Forelimb muscle (tissue), 1 donor: ENCODE results near the gene SGK1. TPM values are rescaled to one million over a fixed set of nuclear protein-coding genes. Genes with fewer than 3 reads are reported as not detected.
"Not testable (repeated sequence)": the region's sequence is repeated elsewhere in the genome, so short reads cannot be mapped to it uniquely, and the experiment has no call there.

Experiments
- DNase-seq: peaks from one replicate; pipeline ENCODE4 v3.0.0-alpha.2; 2013; ENCODE audit warnings: low read depth
- polyA plus RNA-seq: library from polyadenylated mRNA; unstranded; fragments of 120-200 nt; gene quantifications from one replicate; pipeline ENCODE4 v1.2.1, GENCODE V29; 2013; ENCODE audit not compliant: insufficient read length

The SGK1 gene
- polyA plus RNA-seq, 1 donor, result 27.7 TPM

- no peak for DNase-seq
These were observed 127.0 kb downstream of the SGK1 start for GRCh38 chr6:134190883-134191282.

GRCh38 chr6:134187751-134188150 lies 130.2 kb downstream of the SGK1 start:
- no peak for DNase-seq

GRCh38 chr6:134187154-134187553 lies 130.8 kb downstream of the SGK1 start:
- no peak for DNase-seq

DNA sequence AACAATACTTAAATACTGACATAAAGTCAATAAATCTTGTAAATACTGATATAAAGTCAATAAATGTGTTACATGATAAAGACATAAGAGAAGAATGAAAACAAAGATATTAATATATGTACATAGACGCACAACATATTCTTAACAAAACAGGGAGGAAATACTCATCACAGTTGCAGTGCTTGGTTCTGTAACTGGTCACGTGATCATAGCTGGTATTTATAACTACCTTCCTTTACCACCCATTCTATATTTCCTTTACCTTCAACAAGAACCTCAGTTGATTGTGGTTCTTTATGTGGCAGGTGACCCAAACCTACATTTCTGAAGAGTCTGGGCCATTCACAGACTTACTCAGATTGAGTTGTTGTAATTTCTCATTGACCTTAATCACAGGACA lies 131.6 kb downstream of the SGK1 start:
- DNase-seq, result no peak

DNA sequence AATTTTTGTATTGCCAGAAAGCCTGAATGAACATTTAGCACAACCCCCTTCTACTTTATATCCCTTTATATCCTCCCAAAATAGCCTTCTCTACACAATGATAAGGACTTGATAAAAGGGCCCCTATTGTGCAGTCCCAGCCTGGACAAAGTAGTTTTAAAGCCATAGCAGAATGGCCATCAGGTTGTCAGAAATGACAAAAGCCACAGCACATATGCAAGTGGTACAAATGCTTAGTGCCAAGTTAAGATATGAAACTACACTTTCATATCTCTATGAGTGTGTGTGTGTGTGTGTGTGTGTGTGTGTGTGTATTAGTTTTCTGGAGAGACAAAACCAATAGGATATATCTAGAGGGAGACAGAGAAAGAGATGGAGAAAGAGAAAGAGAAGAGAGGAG lies 132.6 kb downstream of the SGK1 start:
- no peak for DNase-seq

DNA sequence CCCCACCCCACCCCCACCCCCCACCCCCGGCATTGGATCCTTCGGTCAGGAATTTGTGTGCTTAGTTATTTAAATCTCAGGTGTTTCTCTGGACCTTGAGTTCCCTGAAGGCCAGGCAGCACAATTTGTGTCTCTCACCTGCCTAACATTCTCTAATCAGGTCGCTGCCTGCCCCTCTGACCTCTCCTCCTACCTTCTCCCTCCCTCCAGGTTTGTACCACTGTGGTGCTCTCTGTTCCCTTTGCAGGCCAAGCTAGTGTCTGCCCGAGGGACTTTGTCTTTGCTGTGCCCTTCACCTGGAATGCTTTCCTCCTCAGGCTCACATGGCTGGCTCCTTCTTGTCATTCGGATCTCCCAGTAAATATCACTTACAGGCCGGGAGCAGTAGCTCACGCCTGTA lies 134.1 kb downstream of the SGK1 start:
- no peak for DNase-seq

DNA sequence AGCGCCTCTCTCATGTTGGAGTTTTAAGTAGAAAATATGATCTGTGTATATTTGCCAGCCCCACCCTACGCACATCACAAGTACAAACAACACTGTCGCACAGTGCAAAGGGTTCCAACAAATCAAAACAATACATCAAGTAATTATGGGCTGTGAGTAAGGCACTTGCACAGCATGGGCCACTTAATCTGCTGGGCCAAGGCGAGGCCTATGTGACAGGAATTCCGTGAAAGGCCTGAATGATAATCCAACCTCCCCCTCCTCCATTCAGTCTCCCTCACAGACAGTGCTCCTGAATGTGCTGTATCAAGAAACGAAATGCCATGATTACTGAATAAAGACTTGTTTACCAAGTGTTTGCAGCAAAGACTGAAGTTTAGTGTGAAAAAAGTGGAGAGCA lies 135.4 kb downstream of the SGK1 start:
- no peak for DNase-seq

DNA sequence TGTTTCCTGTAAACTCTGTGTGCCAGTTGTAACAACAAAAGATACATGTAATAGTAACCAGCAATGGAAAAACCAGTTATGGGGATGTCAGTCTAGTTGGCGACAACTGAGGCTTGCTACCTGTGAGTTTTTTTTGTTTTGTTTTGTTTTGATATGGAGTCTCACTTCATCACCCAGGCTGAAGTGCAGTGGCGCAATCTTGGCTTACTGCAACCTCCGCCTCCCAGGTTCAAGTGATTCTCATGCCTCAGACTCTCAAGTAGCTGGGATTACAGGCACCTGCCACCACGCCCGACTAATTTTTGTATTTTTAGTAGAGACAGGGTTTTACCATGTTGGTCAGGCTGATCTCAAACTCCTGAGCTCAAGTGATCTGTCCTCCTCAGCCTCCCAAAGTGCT lies 136.2 kb downstream of the SGK1 start:
- not testable (repeated sequence) for DNase-seq

DNA sequence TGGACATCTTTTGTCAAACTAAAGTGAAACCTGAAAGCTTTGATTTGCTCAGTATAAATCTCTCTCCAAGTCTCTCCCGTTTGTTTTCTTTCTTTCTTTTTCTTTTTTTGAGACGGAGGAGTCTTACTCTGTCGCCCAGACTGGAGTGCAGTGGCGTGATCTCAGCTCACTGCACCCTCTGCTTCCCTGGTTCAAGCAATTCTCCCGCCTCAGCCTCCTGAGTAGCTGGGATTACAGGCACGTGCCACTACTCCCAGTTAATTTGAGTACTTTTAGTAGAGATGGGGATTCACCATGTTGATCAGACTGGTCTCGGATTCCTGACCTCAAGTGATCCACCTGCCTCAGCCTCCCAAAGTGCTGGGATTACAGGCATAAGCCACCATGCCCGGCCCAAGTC lies 136.7 kb downstream of the SGK1 start:
- DNase-seq, result not testable (repeated sequence)

- not testable (repeated sequence) for DNase-seq
These were observed 137.4 kb downstream of the SGK1 start for GRCh38 chr6:134180540-134180939.

DNA sequence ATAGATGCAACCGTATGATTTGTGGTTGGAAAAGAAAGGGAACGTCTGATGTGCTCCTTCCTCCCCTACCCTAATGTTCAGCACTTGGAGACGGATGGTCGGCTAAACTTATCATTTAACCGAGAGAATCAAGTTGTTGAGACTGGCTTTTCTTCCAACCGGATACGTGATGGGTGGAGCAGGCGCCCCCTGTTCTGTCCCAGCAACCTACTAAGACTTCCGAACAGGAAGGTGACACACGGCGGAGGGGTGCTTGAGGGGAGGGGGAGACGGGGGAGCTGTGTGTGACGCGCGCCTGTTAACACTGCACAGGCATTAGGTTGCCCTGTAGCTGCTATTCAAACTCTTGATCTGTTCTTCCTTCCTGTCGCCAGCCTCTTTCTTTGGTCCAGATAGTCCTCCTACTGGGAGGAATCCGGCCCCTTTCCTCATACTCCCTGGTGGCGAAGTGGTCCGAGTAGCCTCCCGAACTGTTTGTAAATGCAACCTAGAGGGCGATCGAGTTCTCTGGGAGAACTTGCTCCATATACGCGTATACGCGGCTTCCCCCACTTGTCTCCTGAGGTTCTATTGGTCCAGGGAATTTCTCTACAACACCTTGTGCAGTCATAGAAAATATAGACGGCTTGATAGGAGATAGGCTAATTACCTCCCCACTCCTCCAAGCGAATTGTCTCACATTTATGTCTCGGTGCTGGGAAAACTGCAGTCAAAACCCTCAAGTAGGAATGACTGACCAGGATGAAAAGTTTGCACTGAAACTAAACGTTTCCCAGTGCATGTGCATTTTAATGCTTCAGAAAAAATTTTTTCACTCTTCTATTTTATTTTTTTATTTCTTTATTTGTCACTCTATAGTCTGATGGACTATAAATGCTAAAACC lies 139.5 kb downstream of the SGK1 start:
- peak; percentile 65 for DNase-seq

- DNase-seq, result no peak
These were observed 140.2 kb downstream of the SGK1 start for GRCh38 chr6:134177753-134178160.

GRCh38 chr6:134177236-134177635 lies 140.7 kb downstream of the SGK1 start:
- DNase-seq, result no peak

DNA sequence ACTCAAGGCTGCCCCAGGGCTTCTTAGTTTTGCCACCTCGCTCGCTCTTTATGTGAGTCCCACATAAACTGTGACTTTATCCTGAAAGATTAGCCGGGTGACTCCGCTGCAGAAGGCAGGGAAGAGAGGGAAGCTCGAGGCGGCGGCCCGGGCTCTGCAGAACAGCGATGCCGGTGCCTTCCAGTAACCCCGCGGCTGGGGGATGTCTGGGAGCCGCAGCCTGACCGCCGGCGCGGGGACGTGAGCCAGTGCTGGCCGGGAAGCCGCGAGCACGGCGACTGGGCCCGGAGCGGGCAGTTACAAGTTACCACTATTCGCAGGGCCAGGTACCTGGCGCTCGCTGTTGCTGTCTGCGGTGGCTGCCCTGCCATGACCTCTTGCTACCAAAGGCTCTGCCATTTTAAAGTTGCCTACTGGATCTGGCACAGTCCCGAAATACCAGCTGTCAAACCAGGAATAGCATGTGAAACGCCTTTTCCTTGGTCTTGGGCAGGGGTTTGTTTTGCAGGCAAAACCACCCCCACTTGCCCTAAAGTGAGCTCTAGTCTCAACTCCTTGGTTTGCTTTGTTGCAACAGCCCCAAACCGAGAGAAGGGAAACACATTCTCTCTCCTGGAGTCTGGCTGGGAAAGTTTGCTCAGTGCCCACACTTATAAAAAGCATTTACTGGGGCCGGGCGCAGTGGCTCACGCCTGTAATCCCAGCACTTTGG lies 141.5 kb downstream of the SGK1 start:
- no peak for DNase-seq

DNA sequence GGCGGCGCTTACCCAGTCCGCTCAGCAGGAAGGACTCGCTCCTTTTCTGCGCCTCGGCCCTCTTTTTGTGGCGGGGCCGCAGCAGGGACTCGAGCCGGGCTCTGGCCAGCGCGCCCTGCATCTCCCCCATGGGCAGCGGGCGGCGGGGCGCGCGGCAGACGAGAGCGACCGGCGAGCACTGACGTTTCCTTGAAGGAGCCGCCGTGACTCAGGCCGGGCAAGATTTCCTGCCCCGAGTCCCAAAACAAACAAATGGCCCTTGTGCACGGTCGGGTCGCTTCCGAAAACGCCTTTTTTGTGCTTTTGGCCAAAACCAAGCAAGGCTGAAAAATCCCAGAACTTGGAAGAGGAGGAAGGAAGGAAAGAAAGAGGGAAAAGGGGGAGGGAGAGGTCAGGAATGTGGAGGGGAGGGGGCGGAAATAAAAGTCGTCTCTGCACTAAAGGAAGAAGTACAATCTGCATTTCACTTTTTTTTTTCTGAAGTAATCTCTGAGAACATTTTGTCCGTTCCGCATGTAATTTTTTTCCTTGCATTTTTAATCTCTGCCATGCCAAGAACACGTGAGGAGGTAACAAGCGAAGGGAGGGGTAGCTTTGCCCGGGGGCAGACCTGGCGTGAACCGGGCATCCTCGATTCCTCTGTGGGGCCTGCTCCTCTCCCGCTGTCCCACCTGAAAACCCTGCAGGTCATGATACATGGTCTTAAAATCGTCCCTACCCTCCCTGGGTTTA lies 142.2 kb downstream of the SGK1 start:
- no peak for DNase-seq

DNA sequence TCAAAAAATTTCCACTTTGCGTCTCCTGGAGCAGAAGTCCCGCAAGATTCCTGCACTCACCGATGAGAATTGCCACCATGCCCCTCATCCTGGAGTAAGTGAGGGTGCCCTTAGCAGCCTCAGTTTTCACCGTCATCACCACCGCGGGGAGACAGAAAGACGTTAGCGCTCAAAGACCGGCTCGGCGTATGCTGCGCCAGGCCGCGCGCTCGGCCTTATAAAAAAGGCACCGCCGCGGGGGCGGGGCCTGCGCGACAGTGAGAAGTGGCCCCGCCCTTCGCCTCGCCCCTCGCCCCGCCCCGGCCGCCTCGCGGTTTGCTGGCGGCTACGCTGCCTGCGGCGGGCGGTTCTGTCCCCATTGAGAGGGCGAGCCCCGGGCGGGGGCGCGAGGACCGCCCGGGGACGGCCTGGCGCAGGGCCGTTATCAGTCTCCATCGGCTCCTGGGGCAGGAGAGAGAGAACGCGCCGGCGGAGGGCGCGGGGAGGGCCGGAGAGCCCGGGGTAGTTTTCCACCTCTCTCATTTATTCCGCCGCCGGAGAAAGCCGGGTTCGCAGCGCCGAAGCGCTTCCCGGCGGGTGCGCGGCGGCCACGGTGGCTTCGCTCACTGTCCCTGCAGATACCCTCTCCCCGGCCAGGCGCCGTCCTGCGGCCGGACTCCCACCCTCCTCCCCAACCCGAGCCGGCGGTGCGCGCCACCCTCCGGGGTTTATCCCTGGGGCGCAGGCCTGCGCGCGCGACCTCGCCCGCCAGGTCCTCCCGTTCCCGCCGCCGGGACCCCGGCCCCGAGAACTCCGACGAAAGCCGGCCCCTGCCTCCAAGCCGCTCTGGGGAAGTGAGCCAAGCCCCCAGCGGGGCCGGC lies 143.0 kb downstream of the SGK1 start:
- DNase-seq, result peak; percentile 62

- peak; percentile 64 for DNase-seq
These were observed 143.8 kb downstream of the SGK1 start for GRCh38 chr6:134173936-134174671.

DNA sequence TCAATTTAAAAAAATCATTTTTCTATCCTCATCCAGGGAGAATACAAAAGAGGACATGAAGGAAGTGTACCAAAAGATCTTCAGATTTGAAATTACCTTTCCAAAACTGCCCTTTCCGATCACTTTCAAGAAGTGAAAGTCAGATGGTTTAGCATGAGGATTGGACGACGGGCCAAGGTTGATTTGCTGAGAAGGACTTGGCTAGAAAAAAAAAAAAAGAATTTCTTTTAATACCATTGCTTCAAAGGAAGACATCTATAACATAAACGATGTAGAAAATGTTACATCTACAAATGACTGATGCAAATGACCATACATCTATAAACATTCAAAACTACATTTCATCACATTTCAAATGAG lies 144.6 kb downstream of the SGK1 start:
- DNase-seq, result no peak

DNA sequence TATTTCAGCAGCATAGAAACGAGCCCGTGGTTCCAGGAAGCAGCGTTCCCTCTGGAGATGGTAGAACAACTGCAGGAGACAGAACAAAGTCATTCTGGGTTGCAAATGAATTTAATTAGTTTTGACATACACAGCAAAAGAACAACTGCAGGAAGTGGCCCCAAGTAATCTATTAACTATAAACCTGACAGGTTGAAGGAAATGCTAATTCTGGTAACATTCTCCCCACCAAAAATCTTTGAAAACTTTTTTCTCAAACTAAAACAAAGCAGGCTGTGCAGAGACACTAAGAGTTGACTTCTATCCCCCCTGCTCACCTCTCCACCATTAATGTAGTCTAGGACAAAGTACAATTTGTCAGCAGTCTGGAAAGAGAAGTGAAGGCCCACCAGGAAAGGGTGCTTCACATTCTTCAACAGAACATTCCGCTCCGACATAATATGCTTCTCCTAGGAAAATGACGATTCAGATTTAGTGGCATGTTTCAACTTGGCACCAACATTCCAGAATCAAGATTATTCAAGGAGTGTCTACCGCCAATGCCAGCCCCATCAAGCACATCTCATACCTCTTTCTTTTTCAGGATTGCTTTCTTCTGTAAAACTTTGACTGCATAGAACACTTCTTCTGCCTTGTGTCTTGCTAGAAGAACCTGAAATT lies 145.1 kb downstream of the SGK1 start:
- no peak for DNase-seq

DNA sequence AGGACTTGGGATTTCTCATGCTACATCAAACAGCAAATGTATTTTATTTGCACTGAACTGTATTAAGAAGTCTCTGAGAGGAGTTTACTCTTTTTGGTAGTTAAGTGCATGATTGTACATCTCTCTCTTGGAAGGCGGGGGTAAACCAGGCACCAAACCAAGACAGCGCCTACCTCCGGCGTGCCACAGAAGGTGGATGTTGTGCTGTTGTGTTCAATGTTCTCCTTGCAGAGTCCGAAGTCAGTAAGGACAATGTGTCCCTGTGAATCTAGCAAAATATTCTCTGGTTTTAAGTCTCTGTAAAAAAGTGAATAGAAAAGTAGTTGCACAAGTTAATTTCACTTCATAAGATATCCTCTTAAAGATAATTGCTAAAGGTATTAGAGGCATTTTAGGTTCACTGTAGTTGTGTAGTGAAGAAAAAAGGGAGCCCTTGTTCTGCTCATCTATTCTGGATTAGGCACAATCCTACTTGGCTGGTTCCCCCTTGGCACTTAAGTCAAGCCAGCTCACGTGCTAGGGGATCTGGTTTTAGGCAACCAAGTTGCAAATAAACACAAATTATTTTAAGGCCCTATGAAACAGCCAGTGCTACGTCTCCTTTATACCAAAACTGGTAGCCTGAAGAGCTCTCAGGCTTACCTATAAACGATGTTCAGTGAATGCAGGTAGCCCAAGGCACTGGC lies 145.7 kb downstream of the SGK1 start:
- no peak for DNase-seq
